B cell (primary cell): ENCODE data around the gene GYS2. TPM values are rescaled to one million over a fixed set of nuclear protein-coding genes. Genes with fewer than 3 reads are reported as not detected.

ENCODE experiments used
- ATAC-seq: fragments of 200-7000 bp; cut with Tn5 transposase; one replicate; pipeline ENCODE4 v1.10.0; 2021; ENCODE audit warnings: low read depth, mild to moderate bottlenecking, moderate number of reproducible peaks, moderate library complexity
- CTCF ChIA-PET: fragments of 350-600 bp; sonication (Branson Sonifier 250); formaldehyde crosslinking; loops from one replicate; lab custom pipeline; 2021; ENCODE audit warnings: antibody characterized with exemption, inconsistent platforms; lab: Charles Lee
- POLR2A ChIA-PET: fragments of 350-600 bp; sonication (Branson Sonifier 250); formaldehyde crosslinking; loops from one replicate; lab custom pipeline; 2021; ENCODE audit warnings: antibody characterized with exemption; lab: Charles Lee
- DNase-seq: peaks from one replicate; pipeline ENCODE4 v3.0.0; 2013
- H2AFZ ChIP-seq: 2 replicates; pipeline ENCODE4 v1.6.1; 2012; ENCODE audit warnings: mild to moderate bottlenecking, low read depth, low read length; ENCODE audit not compliant: insufficient read depth, poor library complexity, severe bottlenecking
- H3K27ac ChIP-seq, 2 donors: 1 replicate in 1 of 2; 2 replicates in 1 of 2; pipeline ENCODE4 v1.5.1; 2012 to 2013; ENCODE audit warnings: low read length in 2 of 2, mild to moderate bottlenecking in 2 of 2, moderate library complexity in 1 of 2
- H3K27me3 ChIP-seq, 4 experiments: fragments of 200-600 bp in 1 of 4; sonication (generic) in 1 of 4; replicated peaks in 1 of 4; 1 replicate in 2 of 4; 2 replicates in 2 of 4; pipeline versions ENCODE4 v1.6.1 to v1.7.0; 2013 to 2016; ENCODE audit warnings: low read length in 3 of 4, mild to moderate bottlenecking in 2 of 4, mixed read lengths in 1 of 4, moderate library complexity in 1 of 4; ENCODE audit not compliant: insufficient read depth in 4 of 4, control insufficient read depth in 3 of 4; ENCODE audit errors: control extremely low read depth in 1 of 4
- H3K36me3 ChIP-seq, 2 experiments: replicated peaks in 1 of 2; 1 replicate in 1 of 2; 2 replicates in 1 of 2; pipeline versions ENCODE4 v1.6.1 to v1.7.1; 2013; ENCODE audit warnings: low read length in 1 of 2; ENCODE audit not compliant: insufficient read depth in 2 of 2, control insufficient read depth in 1 of 2; ENCODE audit errors: control extremely low read depth in 1 of 2, extremely low read depth in 1 of 2
- H3K4me1 ChIP-seq, 2 donors: fragments of 200-600 bp in 1 of 2; sonication (generic) in 1 of 2; 1 replicate in 1 of 2; 2 replicates in 1 of 2; pipeline versions ENCODE4 v1.5.1 to v1.6.1; 2013 to 2017; ENCODE audit warnings: low read length in 2 of 2; ENCODE audit not compliant: control insufficient read depth in 2 of 2, insufficient read depth in 2 of 2
- H3K4me2 ChIP-seq: replicated peaks from 2 replicates; pipeline ENCODE3; 2012; ENCODE audit warnings: mild to moderate bottlenecking, low read depth, low read length; ENCODE audit not compliant: poor library complexity, severe bottlenecking
- H3K4me3 ChIP-seq, 5 experiments: fragments of 200-600 bp in 1 of 5; sonication (generic) in 1 of 5; 1 replicate in 3 of 5; 2 replicates in 2 of 5; pipeline versions ENCODE4 v1.5.1 to v1.7.0; 2011 to 2016; ENCODE audit warnings: low read length in 4 of 5, mild to moderate bottlenecking in 4 of 5, low read depth in 2 of 5, control low read depth in 1 of 5, moderate library complexity in 1 of 5; ENCODE audit not compliant: insufficient read depth in 1 of 5; ENCODE audit errors: control extremely low read depth in 1 of 5, extremely low read depth in 1 of 5
- H3K79me2 ChIP-seq: fragments of 200-600 bp; sonication (generic); one replicate; pipeline ENCODE4 v1.6.0; 2016; ENCODE audit warnings: low read length; ENCODE audit not compliant: control insufficient read depth, insufficient read depth
- H3K9ac ChIP-seq: fragments of 200-600 bp; sonication (generic); 2 replicates; pipeline ENCODE4 v1.6.1; 2017; ENCODE audit warnings: mild to moderate bottlenecking, low read length, moderate library complexity
- H3K9me3 ChIP-seq, 3 donors: one replicate each; pipeline versions ENCODE4 v1.6.1 to v1.7.1; 2013; ENCODE audit warnings: low read length in 2 of 3; ENCODE audit not compliant: control insufficient read depth in 2 of 3, insufficient read depth in 1 of 3; ENCODE audit errors: control extremely low read depth in 1 of 3
- H4K20me1 ChIP-seq: 2 replicates; pipeline ENCODE4 v1.6.0; 2012; ENCODE audit warnings: mild to moderate bottlenecking, low read length; ENCODE audit not compliant: insufficient read depth, control insufficient read depth, poor library complexity, severe bottlenecking
- H3K27ac Mint-ChIP-seq: one replicate; pipeline ENCODE4 v1.8.0; 2021; ENCODE audit warnings: mixed read lengths
- H3K27me3 Mint-ChIP-seq: one replicate; pipeline ENCODE4 v1.8.0; 2021; ENCODE audit warnings: mixed read lengths
- H3K4me1 Mint-ChIP-seq: one replicate; pipeline ENCODE4 v1.8.0; 2021; ENCODE audit warnings: mixed read lengths
- H3K4me3 Mint-ChIP-seq: one replicate; pipeline ENCODE4 v1.8.0; 2021; ENCODE audit warnings: mixed read lengths
- H3K9me3 Mint-ChIP-seq: one replicate; pipeline ENCODE4 v1.8.0; 2022; ENCODE audit warnings: mixed read lengths; ENCODE audit not compliant: insufficient read depth
- EZH2 ChIP-seq: IDR thresholded peaks from 2 replicates; pipeline ENCODE4 v1.6.1; 2012; ENCODE audit warnings: borderline replicate concordance, low read depth, mild to moderate bottlenecking, moderate library complexity, low read length; ENCODE audit not compliant: insufficient read depth, poor library complexity, severe bottlenecking
- WGBS: methylation state at CpG from one replicate; pipeline ENCODE4 v1.1.5; 2013; ENCODE audit warnings: missing lambda C conversion rate; ENCODE audit not compliant: insufficient coverage; 5-methylcytosine and 5-hydroxymethylcytosine counted together
- intact Hi-C: fragments of 100-400 bp; cut with micrococcal nuclease; formaldehyde crosslinking; loops from one replicate; pipeline ENCODE4 v1.10.0; 2022
- polyA plus RNA-seq: library from polyadenylated mRNA; depleted of rRNA; stranded (reverse); fragments of >200 nt; gene quantifications from 2 replicates; pipeline ENCODE4 v1.2.3, GENCODE V29; 2012
- total RNA-seq, 2 donors: library from RNA; stranded (reverse); fragments of 120-200 nt in 1 of 2; gene quantifications; 1 replicate in 1 of 2; 2 replicates in 1 of 2; pipeline versions ENCODE4 v1.2.3 to v1.2.4, GENCODE V29; 2013 to 2022
- TF ChIP-seq, protein P1 (sequence below): fragments of 200-600 bp; IDR thresholded peaks from one replicate; pipeline ENCODE4 v1.8.0; 2022; ENCODE audit warnings: antibody characterized with exemption, mild to moderate bottlenecking

GYS2 gene
- total and polyA plus RNA-seq, 2 donors (not counting 1 experiment from before 2014, with no cell fraction given) = not detected

DNA sequence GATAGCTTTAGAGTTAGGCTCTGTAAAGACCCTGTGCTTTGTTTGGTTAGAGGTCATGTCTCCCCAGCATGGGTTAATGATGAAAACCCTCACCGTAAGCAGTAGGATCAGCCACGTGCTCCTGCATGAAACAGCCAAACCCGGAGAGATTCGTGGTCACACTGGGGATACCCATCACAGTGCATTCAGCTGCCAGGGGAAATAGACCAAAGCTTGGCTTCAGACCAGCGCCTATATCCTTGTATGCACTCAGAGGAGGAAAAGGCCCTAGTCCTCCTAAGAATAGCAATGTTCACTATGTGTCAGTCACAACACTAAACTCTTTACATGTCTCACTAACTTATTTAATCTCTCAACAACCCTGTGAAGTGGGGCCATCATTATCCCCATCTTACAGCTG lies 62.2 kb downstream of the GYS2 start:
- 21% methylated on average over 5 of the region's 5 CpGs for WGBS
- no peaks in the 10 kb centered on the region for H3K4me1 Mint-ChIP-seq

DNA sequence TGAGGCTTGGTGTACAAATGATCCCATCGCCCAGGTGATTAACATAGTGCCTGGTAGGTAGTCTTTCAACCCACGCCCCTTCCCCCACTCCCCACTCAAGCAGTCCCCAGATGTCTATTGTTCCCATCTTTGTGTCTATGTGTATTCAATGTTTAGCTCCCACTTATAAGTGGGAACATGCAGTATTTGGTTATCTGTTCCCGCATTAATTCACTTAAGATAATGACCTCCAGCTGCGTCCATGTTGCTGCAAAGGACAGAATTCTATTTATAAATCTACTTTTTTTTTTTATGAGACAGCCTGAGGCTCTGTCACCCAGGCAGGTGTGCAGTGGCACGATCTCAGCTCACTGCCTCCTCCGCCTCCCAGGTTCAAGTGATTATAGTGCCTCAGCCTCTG lies 62.9 kb downstream of the GYS2 start:
- POLR2A ChIA-PET = no interaction called here
- TF ChIP-seq EZH2 = no peak
- TF ChIP-seq, protein P1, sequence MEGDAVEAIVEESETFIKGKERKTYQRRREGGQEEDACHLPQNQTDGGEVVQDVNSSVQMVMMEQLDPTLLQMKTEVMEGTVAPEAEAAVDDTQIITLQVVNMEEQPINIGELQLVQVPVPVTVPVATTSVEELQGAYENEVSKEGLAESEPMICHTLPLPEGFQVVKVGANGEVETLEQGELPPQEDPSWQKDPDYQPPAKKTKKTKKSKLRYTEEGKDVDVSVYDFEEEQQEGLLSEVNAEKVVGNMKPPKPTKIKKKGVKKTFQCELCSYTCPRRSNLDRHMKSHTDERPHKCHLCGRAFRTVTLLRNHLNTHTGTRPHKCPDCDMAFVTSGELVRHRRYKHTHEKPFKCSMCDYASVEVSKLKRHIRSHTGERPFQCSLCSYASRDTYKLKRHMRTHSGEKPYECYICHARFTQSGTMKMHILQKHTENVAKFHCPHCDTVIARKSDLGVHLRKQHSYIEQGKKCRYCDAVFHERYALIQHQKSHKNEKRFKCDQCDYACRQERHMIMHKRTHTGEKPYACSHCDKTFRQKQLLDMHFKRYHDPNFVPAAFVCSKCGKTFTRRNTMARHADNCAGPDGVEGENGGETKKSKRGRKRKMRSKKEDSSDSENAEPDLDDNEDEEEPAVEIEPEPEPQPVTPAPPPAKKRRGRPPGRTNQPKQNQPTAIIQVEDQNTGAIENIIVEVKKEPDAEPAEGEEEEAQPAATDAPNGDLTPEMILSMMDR = no peak
- H3K79me2 ChIP-seq = no peaks in the 10 kb centered on the region
- H4K20me1 ChIP-seq = no peaks in the 10 kb centered on the region
- H3K4me3 ChIP-seq = no peak overlapping the region
- no peak overlapping the region for H3K27ac ChIP-seq
- no peak overlapping the region for H3K9ac ChIP-seq
- H3K4me1 ChIP-seq = no peaks in the 10 kb centered on the region
- CTCF ChIA-PET = interaction anchor here (0.7 kb wide), 1 partner anchor 101 kb away, joined by 3 read pairs; no protein-coding TSS in a partner anchor
- H3K9me3 Mint-ChIP-seq = no peaks in the 10 kb centered on the region
- no peak overlapping the region for H3K27ac Mint-ChIP-seq
- no CpG with 5 or more reads among the region's 6 CpGs for WGBS
- H3K27me3 Mint-ChIP-seq = peaks cover 21% of the 10 kb centered on the region
- no peak for ATAC-seq
- intact Hi-C loops = no loop called here
- H3K4me3 Mint-ChIP-seq = no peak overlapping the region
- no peak overlapping the region for H3K4me2 ChIP-seq
- H2AFZ ChIP-seq = no peak overlapping the region
- peaks cover 0 to 4% (median 0%) of the 10 kb centered on the region in 4 experiments for H3K27me3 ChIP-seq
- H3K36me3 ChIP-seq = no peaks in the 10 kb centered on the region
- no peak for DNase-seq
- H3K4me1 Mint-ChIP-seq = no peaks in the 10 kb centered on the region
- no peaks in the 10 kb centered on the region for H3K9me3 ChIP-seq

More for the DNA sequence above, 62.2 kb downstream of the GYS2 start:
- Mint-ChIP-seq H3K27ac (no peak overlapping the region), H3K27me3 (peaks cover 21% of the 10 kb centered on the region), H3K9me3 (no peaks in the 10 kb centered on the region), H3K4me3 (no peak overlapping the region)
- ATAC-seq = no peak
- Histone ChIP-seq H2AFZ (no peak overlapping the region), H3K9ac (no peak overlapping the region), H3K79me2 (no peaks in the 10 kb centered on the region), H3K4me1 (no peaks in the 10 kb centered on the region), H3K4me2 (no peak overlapping the region), H3K27ac (no peak overlapping the region), H3K4me3 (no peak overlapping the region), H3K36me3 (no peaks in the 10 kb centered on the region), H3K9me3 (no peaks in the 10 kb centered on the region), H4K20me1 (no peaks in the 10 kb centered on the region), H3K27me3 (peaks cover 0 to 4% (median 0%) of the 10 kb centered on the region in 4 experiments)
- ChIA-PET CTCF (no interaction called here), POLR2A (no interaction called here)
- intact Hi-C loops = no loop called here
- DNase-seq = no peak
- TF ChIP-seq EZH2 = no peak
- TF ChIP-seq, protein P1 = no peak
